Stimulated activated memory B cell treated with anti-CD40 and anti-IgM and Interleukin-4, amounts not matched to agents 10 μg/mL and 1 μg/mL and 100 μg/mL, for 72 hours (primary cell): ENCODE measurements around the gene KCNG2.

Experiments
- ATAC-seq: fragments of 150-1000 bp; cut with Tn5 transposase; 2 replicates; pipeline ENCODE4 v1.10.0; 2021
- H3K27ac Mint-ChIP-seq: one replicate; pipeline ENCODE4 v1.8.0; 2022; ENCODE audit warnings: mild to moderate bottlenecking, mixed read lengths
- H3K27me3 Mint-ChIP-seq: one replicate; pipeline ENCODE4 v1.8.0; 2022; ENCODE audit warnings: mixed read lengths
- H3K36me3 Mint-ChIP-seq: one replicate; pipeline ENCODE4 v1.8.0; 2022; ENCODE audit warnings: mixed read lengths
- H3K4me1 Mint-ChIP-seq: one replicate; pipeline ENCODE4 v1.8.0; 2022; ENCODE audit warnings: mixed read lengths
- H3K4me3 Mint-ChIP-seq: one replicate; pipeline ENCODE4 v1.8.0; 2022; ENCODE audit warnings: mild to moderate bottlenecking, moderate library complexity, mixed read lengths
- H3K9me3 Mint-ChIP-seq: one replicate; pipeline ENCODE4 v1.8.0; 2022; ENCODE audit warnings: mixed read lengths

The KCNG2 gene

DNA sequence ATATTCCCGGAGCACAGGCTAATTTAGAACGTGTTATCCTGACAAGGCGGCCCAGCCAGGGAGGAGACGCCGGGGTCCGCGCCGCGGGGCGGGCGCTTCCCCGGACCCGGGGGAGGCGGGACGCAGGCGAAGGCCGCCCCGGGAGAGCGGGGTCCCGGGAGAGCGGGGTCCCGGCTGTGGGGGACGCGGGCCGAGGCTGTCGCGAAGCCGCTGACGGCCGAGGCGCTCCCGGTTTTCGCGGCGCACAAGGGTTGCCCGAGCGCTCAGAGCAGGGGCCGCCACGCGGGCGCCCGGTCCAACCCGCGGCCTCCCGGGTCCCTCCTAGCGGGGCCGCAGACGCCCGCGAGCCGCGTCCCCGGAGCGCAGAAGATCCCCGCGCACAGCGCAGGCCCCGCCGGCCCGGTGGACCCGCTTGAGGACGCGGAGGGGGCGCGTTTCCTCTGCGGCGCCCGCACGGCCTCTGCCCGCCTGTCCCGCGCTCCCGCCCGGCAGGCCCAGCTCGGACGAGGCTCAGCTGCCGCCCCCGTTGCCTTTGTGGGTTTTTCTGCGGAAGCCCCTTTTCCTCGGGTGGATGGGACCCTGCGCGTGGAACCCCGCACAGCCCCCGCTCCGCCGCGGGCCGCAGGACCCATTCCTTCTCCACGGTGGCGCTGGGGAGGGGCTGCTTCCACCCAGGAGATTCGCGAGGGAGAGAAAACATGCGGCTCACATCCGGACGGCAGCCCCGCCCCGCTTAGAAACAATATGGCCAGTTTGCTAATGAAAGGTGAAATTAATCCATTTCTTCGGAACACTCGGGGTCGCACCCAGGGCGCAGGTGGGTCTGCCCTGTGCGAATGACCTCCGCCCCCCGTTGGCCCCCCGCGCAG is 9.6 kb upstream of the KCNG2 start:
- ATAC-seq = no peak
- peaks cover 84% of the 10 kb centered on the region for H3K27me3 Mint-ChIP-seq
- peaks cover 34% of the 10 kb centered on the region for H3K4me1 Mint-ChIP-seq
- H3K27ac Mint-ChIP-seq = no peak overlapping the region
- no peaks in the 10 kb centered on the region for H3K9me3 Mint-ChIP-seq
- H3K36me3 Mint-ChIP-seq = no peaks in the 10 kb centered on the region
- H3K4me3 Mint-ChIP-seq = no peak overlapping the region

DNA sequence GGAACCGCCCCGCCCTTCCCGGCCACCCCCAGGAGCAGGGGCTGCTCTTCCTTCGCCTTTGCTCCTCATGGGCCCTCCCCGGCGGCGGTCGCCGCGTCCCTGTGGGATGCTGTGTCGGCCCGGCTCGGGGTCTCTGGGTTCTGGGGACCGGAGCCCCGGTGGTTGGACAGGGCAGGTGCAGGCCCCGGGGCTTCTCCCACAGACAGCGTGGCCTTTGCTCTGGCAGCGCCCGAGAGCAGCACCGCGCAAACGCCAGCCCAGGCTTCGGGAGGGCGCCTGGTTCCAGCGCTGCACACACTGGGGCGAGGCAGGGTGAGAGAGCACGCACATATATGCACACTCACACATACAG is 9.0 kb upstream of the KCNG2 start:
- H3K9me3 Mint-ChIP-seq = no peaks in the 10 kb centered on the region
- no peak overlapping the region for H3K27ac Mint-ChIP-seq
- peaks cover 80% of the 10 kb centered on the region for H3K27me3 Mint-ChIP-seq
- H3K4me3 Mint-ChIP-seq = no peak overlapping the region
- no peak for ATAC-seq
- H3K36me3 Mint-ChIP-seq = no peaks in the 10 kb centered on the region
- peaks cover 34% of the 10 kb centered on the region for H3K4me1 Mint-ChIP-seq

DNA sequence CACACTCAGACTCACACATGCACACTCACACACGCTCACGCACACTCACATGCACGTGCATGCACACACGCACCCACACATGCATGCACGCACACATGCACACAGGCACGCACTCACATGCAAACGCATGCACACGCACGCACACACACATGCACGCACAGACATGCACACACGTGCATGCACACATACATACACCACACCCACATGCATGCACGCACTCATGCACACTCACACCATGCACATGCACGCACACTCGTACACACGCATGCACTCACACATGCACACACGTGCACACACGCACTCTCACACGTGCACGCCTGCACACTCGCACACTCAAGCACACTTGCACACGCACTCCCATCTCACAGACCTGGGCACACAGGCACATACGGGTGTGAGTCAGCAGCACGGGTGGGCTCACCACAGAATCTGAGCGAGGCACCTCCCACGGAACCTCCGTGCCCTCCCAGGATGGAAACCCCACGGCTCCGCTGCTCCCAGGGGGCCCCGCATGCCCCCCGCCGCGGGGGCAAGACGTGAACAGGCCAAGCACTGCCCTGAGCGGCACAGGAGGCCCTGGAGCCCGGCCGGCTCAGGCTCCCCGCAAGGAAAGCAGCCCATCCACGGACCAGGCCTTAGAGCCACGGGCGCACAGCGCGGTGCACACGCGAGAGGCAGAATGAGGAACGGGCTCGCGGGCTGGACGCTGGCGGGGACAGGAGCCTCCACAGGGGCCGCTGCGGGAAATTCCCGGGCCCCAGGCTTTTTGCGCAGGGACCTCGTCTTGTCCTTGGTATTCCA is 8.4 kb upstream of the KCNG2 start:
- H3K36me3 Mint-ChIP-seq = no peaks in the 10 kb centered on the region
- no peaks in the 10 kb centered on the region for H3K9me3 Mint-ChIP-seq
- ATAC-seq = no peak
- peaks cover 74% of the 10 kb centered on the region for H3K27me3 Mint-ChIP-seq
- H3K27ac Mint-ChIP-seq = no peak overlapping the region
- no peak overlapping the region for H3K4me3 Mint-ChIP-seq
- H3K4me1 Mint-ChIP-seq = peaks cover 34% of the 10 kb centered on the region

DNA sequence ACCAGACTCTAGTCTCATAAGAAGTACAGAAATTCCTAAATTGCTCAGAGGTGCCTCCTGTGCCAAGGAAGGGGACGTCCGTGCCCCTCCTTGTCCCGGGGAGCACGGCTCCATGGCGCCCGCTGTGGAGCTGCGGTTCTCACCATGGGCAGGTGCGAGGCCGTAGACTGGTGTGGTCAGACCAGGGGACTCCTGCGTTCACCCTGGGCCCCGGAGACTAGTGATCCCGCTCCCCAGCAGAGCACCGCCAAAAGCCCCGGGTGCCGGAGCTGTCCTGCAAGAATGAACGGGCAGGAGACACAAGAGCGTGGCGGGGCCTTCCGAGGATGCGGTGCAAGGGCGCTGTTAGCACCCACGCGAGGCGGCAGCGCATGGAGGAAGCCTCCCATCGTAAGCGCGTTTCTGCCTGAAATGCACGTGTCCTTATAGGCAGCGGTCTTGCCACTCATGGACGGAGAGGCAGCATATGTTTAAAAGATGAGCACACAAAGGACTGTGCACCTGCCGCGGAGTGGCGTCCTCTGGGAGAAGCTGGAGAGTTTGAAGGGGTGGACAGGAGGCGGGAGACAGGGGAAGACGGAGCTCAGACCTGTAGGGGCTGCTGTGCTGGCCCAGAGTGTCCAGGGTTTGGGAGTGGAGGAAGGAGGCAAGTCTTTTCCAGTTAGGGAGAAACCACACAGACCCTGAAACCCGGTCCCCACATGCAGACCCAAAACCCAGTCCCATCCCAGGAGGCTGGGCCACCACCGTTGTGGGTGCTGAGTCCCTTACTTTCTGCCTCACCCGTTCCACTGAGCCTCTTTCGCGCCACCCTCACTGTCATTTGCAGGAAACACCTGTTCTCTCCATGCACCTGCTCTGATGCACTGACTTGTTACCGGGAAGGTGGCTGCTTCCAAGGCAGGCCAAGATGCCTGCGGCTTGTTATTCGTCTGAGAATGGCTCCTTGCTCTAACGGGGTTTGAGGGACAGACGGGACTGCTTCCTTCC is 7.5 kb upstream of the KCNG2 start:
- H3K27me3 Mint-ChIP-seq = peaks cover 73% of the 10 kb centered on the region
- no peaks in the 10 kb centered on the region for H3K9me3 Mint-ChIP-seq
- ATAC-seq = no peak
- H3K4me3 Mint-ChIP-seq = no peak overlapping the region
- no peak overlapping the region for H3K27ac Mint-ChIP-seq
- H3K4me1 Mint-ChIP-seq = peaks cover 30% of the 10 kb centered on the region
- H3K36me3 Mint-ChIP-seq = no peaks in the 10 kb centered on the region

DNA sequence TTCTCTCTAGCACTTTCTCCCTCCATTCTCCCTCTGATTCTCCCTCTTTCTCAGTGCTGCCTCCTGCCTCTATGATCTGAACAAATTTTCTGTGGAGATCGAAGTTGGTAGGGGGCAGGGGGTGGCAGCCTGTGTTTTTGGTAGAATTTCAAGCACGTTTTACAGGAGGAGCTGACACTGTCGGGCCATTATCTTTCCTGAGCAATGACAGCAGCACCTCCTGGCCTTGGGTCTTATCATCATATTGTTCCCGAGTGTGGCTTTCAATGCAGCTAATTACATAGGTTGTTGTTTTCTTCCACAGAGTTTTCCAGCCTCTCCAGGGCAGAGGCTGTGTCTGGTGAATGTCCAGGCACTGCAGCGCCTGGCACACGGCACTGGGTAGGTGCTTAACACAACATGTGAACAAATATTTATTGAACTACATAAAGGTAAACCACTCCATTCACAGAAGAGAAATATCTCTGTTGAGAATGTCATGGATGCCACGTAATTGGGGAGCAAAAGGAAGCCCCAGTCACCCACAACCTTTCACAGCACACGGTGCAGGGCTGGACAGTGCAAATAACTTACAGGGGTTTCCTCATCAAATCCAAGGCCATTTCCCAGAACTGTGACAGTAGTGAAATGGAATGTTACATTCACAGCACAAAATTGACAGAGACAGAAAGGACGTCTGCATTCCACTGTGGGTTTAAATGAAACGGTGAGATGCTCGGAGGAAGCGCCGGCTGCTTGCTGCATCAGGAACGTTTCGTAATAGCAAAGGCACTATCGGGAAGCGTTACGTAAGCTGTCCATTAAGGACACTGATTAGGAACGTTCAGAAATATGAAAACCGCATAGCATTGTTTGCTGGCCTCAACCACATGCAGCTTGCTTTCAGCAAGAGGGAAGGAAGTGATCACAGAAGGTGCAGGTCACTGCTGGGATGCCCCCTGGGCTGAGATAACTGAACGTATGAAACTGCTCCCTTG is 6.5 kb upstream of the KCNG2 start:
- no peaks in the 10 kb centered on the region for H3K9me3 Mint-ChIP-seq
- H3K4me3 Mint-ChIP-seq = peak overlapping the region; percentile 35
- peaks cover 30% of the 10 kb centered on the region for H3K4me1 Mint-ChIP-seq
- no peaks in the 10 kb centered on the region for H3K36me3 Mint-ChIP-seq
- H3K27ac Mint-ChIP-seq = peak overlapping the region; percentile 61
- ATAC-seq = peak; percentile 58
- H3K27me3 Mint-ChIP-seq = peaks cover 65% of the 10 kb centered on the region

DNA sequence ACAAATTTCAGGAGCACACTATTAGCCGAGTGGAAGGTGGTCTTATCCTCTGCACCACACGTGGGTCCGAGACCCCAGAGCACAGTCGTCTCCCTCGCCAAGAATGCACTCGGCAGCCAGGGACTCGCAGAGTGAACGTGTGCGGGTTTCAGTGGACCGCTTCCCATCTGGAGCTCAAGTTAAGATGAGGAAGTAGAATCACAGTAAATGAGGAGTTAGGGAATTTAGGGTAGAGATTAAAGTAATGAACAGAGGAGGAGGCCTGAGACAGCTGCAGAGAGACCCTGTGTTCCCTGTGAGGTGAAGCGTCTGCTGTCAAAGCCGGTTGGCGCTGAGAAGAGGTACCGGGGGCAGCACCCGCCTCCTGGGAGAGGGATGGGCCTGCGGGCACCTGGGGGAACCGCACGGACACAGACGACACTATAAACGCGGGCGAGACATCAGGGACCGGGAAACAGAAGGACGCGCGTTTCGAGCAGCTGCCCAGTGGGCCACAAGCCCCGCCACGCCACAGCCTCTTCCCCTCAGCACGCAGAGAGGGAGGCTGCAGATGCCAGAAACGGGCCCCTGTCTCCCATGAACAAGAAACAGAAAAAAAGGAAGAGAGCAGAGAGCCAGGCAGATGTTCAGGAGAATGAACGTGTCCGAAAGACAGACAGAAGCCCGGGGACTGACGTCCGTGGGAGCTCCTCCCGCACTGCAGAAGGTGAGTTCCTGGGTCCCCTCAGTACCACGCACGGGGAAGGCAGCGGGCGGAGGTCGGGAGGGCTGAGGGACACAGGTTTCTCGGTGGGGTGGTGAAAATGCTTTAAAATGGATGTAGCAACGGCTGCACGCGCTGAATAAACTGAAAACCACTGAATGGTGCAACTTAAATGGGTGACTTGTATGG is 5.4 kb upstream of the KCNG2 start:
- ATAC-seq = no peak
- no peaks in the 10 kb centered on the region for H3K36me3 Mint-ChIP-seq
- no peaks in the 10 kb centered on the region for H3K9me3 Mint-ChIP-seq
- peak overlapping the region; percentile 35 for H3K4me3 Mint-ChIP-seq
- H3K27me3 Mint-ChIP-seq = peaks cover 60% of the 10 kb centered on the region
- H3K27ac Mint-ChIP-seq = peak overlapping the region; percentile 61
- peaks cover 33% of the 10 kb centered on the region for H3K4me1 Mint-ChIP-seq

DNA sequence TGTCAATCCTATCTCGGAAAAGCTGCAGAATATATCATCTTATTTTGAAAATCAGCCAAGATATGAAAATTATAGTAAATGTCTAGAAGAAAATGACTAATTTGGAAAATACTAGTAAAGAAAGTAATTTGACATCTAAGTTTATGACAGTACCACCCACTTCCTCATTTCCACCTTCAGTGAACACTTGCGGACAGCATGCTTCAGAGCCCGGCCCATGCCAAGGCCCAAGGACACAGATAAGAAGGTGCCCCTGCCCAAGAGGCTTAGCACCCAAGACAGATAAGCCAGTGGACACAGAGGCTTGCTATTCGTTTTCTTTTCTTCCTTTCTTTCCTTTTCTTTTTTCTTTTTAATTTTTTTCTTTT is 4.8 kb upstream of the KCNG2 start:
- Mint-ChIP-seq H3K27ac (no peak overlapping the region), H3K4me1 (peaks cover 36% of the 10 kb centered on the region), H3K27me3 (peaks cover 62% of the 10 kb centered on the region), H3K9me3 (no peaks in the 10 kb centered on the region), H3K4me3 (no peak overlapping the region), H3K36me3 (no peaks in the 10 kb centered on the region)
- peak; percentile 81 for ATAC-seq

DNA sequence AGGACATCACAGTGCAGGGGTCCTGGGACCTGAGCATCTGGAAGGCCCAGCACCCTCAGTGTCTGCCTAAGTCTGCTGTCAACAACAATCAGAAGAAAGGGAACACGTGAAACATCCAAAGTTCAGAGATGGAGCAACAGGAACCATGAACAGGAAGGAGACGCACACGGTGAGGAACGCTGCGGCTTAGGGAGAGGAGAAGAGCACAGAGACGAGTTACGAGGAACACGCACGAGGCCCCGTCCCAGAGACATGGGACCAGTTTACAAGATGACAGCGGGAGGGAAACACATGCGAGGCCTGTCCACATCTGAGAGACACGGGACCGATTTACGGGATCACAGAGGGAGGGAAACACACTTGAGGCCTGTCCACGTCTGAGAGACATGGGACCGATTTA is 2.9 kb upstream of the KCNG2 start:
- no peaks in the 10 kb centered on the region for H3K9me3 Mint-ChIP-seq
- no peak for ATAC-seq
- peaks cover 46% of the 10 kb centered on the region for H3K4me1 Mint-ChIP-seq
- H3K27ac Mint-ChIP-seq = no peak overlapping the region
- peaks cover 60% of the 10 kb centered on the region for H3K27me3 Mint-ChIP-seq
- no peak overlapping the region for H3K4me3 Mint-ChIP-seq
- no peaks in the 10 kb centered on the region for H3K36me3 Mint-ChIP-seq

DNA sequence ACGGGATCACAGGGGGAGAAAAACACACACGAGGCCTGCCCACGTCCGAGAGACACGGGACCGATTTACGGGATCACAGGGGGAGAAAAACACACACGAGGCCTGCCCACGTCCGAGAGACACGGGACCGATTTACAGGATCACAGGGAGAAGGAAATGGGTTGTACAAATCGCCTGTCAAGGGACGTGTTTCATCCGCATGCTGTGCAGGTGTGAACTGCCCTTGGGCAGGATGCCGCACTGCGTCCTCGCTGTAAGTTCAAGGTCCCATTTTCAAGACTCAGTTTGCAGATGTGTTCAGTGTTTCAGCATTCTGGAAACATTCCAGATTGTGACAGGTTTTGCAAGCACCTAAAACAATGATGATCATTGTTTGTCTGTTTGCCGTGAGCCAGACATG is 2.3 kb upstream of the KCNG2 start:
- Mint-ChIP-seq H3K9me3 (no peaks in the 10 kb centered on the region), H3K36me3 (no peaks in the 10 kb centered on the region), H3K27me3 (peaks cover 59% of the 10 kb centered on the region), H3K4me1 (peaks cover 46% of the 10 kb centered on the region), H3K4me3 (no peak overlapping the region), H3K27ac (no peak overlapping the region)
- ATAC-seq = no peak

DNA sequence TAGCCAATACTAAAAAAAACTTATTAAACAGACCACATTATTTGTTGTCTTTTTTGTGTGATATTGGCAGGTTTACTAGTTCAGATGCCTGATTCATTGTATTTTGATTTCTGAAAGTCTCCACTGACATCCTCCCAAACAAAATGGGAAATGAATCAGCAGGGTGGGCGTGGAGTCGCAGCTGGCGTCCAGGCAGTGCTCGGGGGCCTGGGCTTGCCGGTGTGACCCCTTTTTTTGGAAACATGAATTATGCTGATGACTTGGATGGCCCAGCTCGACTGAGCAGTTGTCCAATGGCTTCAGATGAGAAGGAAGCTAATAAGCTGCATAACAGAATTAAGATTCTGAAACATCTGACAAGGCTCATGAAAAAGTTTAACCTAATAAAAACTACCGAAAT is 1.7 kb upstream of the KCNG2 start:
- Mint-ChIP-seq H3K9me3 (no peaks in the 10 kb centered on the region), H3K27me3 (peaks cover 53% of the 10 kb centered on the region), H3K4me1 (peaks cover 40% of the 10 kb centered on the region), H3K27ac (no peak overlapping the region), H3K4me3 (no peak overlapping the region), H3K36me3 (no peaks in the 10 kb centered on the region)
- no peak for ATAC-seq

DNA sequence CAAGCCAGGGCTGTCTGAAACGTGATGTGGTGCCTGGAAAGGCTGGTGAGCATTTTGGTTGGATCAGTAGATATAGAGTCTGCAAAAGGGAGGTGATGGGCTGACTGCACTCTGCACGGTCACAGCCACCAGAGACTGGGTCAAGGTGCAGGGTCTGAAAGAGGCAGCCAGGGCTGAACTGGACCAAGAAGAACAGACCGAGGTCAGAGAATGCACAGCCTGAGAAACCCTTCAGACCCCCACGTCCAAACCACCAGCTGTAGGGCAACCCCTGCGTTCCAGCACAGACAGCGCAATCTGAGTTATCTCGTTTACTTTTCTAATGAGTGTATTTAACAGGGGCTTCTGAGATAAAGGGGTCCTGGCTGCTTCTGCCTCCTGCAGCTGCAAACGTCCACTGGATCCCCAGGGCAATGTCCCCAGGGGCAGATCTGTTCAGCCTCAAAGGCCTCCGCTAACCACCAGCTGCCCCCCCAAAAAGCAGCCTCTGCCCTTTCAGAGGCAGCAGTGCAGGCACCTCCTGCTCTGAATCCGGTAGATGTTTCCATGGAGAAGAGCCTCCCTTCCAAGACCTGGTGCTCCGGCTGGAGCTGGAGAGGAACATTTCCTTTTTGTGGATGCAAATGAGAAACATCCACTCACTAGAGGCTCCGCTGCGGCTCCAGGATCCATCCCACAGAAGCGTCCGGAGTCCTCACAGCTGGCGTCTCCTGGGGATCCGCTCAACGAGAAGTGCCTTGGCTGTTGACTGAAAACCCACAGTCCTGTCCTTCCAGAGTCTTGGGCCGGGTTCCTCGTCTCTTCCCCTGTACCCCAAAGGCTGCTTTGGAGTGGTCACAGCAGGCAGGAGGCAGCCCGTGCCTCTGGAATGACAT is 970 bp upstream of the KCNG2 start:
- peak overlapping the region; percentile 61 for H3K4me3 Mint-ChIP-seq
- H3K36me3 Mint-ChIP-seq = no peaks in the 10 kb centered on the region
- peaks cover 46% of the 10 kb centered on the region for H3K27me3 Mint-ChIP-seq
- ATAC-seq = no peak
- H3K4me1 Mint-ChIP-seq = peaks cover 32% of the 10 kb centered on the region
- no peak overlapping the region for H3K27ac Mint-ChIP-seq
- H3K9me3 Mint-ChIP-seq = no peaks in the 10 kb centered on the region

DNA sequence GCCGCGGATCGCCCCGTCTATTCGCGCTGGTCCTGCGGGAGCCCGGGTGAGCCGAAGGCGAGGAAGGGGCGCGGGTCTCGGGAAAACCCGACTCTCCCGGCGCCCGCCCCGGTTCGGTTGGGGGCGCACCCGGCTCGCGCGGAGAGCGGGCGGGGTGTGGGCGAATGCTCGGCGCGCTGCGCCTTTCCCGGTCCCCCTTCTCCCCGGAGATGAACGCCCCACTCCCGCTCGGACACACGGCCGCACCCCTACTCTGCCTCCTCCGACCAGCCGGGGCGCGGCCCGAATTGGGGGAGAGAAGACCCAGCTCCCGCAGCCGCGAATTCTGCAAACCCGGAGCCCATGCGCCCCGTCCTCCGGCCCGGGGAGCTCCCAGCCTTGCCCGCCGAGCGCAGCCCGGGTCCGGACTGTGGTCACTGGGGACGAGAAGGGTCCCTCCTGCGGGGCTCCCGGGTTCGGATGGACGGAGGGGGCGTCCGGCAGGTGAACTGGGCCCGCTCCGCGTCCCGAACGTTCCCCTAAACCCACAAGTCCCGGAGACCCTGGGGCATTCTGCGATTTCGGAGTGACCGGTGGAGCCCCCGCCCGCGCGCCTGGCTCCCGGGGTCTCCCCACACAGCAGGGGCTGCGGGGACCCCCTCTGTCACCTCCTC is 734 bp downstream of the KCNG2 start:
- H3K9me3 Mint-ChIP-seq = no peaks in the 10 kb centered on the region
- no peak overlapping the region for H3K4me3 Mint-ChIP-seq
- peaks cover 37% of the 10 kb centered on the region for H3K27me3 Mint-ChIP-seq
- no peaks in the 10 kb centered on the region for H3K36me3 Mint-ChIP-seq
- H3K4me1 Mint-ChIP-seq = peaks cover 21% of the 10 kb centered on the region
- no peak for ATAC-seq
- H3K27ac Mint-ChIP-seq = no peak overlapping the region
